Uterus (tissue), 4 donors: ENCODE results near the gene ETV1. TPM values are rescaled to one million over a fixed set of nuclear protein-coding genes. Genes with fewer than 3 reads are reported as not detected.

Experiments used
- DNase-seq, 2 donors: peaks; one replicate each; pipeline ENCODE4 v3.0.0-alpha.2; 2019 to 2020
- H3K27ac ChIP-seq, 2 donors: fragments of 200-600 bp; sonication (generic); 1 replicate in 1 of 2; 2 replicates in 1 of 2; pipeline ENCODE4 v1.5.1; 2016 to 2018
- H3K27me3 ChIP-seq, 2 donors: fragments of 200-600 bp; sonication (generic); one replicate each; pipeline ENCODE4 v1.5.1; 2018 to 2019; ENCODE audit warnings: control low read depth in 1 of 2
- H3K36me3 ChIP-seq, 2 donors: fragments of 200-600 bp; sonication (generic); one replicate each; pipeline ENCODE4 v1.5.1; 2019; ENCODE audit warnings: control low read depth in 1 of 2
- H3K4me1 ChIP-seq, 2 donors: fragments of 200-600 bp; sonication (generic); one replicate each; pipeline ENCODE4 v1.5.1; 2018 to 2019; ENCODE audit warnings: control low read depth in 1 of 2
- H3K4me3 ChIP-seq, 2 donors: fragments of 200-600 bp; sonication (generic); 1 replicate in 1 of 2; 2 replicates in 1 of 2; pipeline ENCODE4 v1.5.1; 2018 to 2019; ENCODE audit warnings: mild to moderate bottlenecking in 1 of 2
- H3K9me3 ChIP-seq, 2 donors: fragments of 200-600 bp; sonication (generic); one replicate each; pipeline ENCODE4 v1.5.1; 2019; ENCODE audit warnings: control low read depth in 1 of 2
- CTCF ChIP-seq, 4 experiments: fragments of 200-600 bp in 2 of 4; fragments of 450-650 bp in 2 of 4; sonication (generic) in 2 of 4; IDR thresholded peaks; one replicate each; pipeline ENCODE4 v1.5.1; 2016 to 2019; ENCODE audit warnings: antibody characterized with exemption in 4 of 4, mild to moderate bottlenecking in 2 of 4, moderate library complexity in 1 of 4
- POLR2A ChIP-seq, 2 donors: fragments of 450-650 bp; IDR thresholded peaks; one replicate each; pipeline ENCODE4 v1.6.1; 2016; ENCODE audit warnings: antibody characterized with exemption in 2 of 2, mild to moderate bottlenecking in 1 of 2, moderate library complexity in 1 of 2
- intact Hi-C: fragments of 100-400 bp; cut with DNase I; formaldehyde crosslinking; loops from one replicate; pipeline ENCODE4 v1.15.1; 2023; ENCODE audit warnings: low total_unique reads
- total RNA-seq, 4 donors: library from RNA; depleted of rRNA in 3 of 4; stranded (reverse); fragments of >200 nt in 3 of 4; gene quantifications; one replicate each; pipeline versions ENCODE4 v1.1.0 to v1.2.4, GENCODE V29; 2014 to 2023
- donor health status: DM: yes; HTN: yes; CAD: no.

Gene ETV1
- total RNA-seq, 4 donors from 2014 or later = 1.5 to 35.3 (median 5.2) TPM

- intact Hi-C loops = no loop called here
- no peak for TF ChIP-seq POLR2A (IDR thresholded peaks at IDR 0.05)
- no peak for TF ChIP-seq CTCF (IDR thresholded peaks at IDR 0.05)
Measured at GRCh38 chr7:13949939-13950338, 39.5 kb downstream of the ETV1 start.

GRCh38 chr7:13949445-13949844 lies 40.0 kb downstream of the ETV1 start:
- intact Hi-C loops = no loop called here
- TF ChIP-seq CTCF (IDR thresholded peaks at IDR 0.05) = no peak
- no peak for TF ChIP-seq POLR2A (IDR thresholded peaks at IDR 0.05)
- Histone ChIP-seq H3K27me3 (no peaks in the 10 kb centered on the region), H3K36me3 (no peaks in the 10 kb centered on the region), H3K4me1 (no peaks in the 10 kb centered on the region), H3K27ac (no peak overlapping the region), H3K4me3 (no peak overlapping the region), H3K9me3 (no peaks in the 10 kb centered on the region)
- DNase-seq = no peak

More at GRCh38 chr7:13949939-13950338, 39.5 kb downstream of the ETV1 start:
- H3K27ac ChIP-seq = no peak overlapping the region
- DNase-seq = no peak
- no peaks in the 10 kb centered on the region for H3K27me3 ChIP-seq
- H3K4me1 ChIP-seq = no peaks in the 10 kb centered on the region
- H3K36me3 ChIP-seq = no peaks in the 10 kb centered on the region
- H3K4me3 ChIP-seq = no peak overlapping the region
- no peaks in the 10 kb centered on the region for H3K9me3 ChIP-seq

GRCh38 chr7:13948019-13948801 lies 41.3 kb downstream of the ETV1 start:
- H3K4me3 ChIP-seq = no peak overlapping the region
- H3K36me3 ChIP-seq = no peaks in the 10 kb centered on the region
- H3K4me1 ChIP-seq = no peaks in the 10 kb centered on the region
- no peak overlapping the region for H3K27ac ChIP-seq
- no peaks in the 10 kb centered on the region for H3K27me3 ChIP-seq
- intact Hi-C loops = no loop called here
- TF ChIP-seq CTCF (IDR thresholded peaks at IDR 0.05) = no peak
- TF ChIP-seq POLR2A (IDR thresholded peaks at IDR 0.05) = no peak
- DNase-seq = no peak
- no peaks in the 10 kb centered on the region for H3K9me3 ChIP-seq

GRCh38 chr7:13947535-13947934 lies 41.9 kb downstream of the ETV1 start:
- intact Hi-C loops = no loop called here
- H3K9me3 ChIP-seq = no peaks in the 10 kb centered on the region
- H3K27me3 ChIP-seq = no peaks in the 10 kb centered on the region
- TF ChIP-seq CTCF (IDR thresholded peaks at IDR 0.05) (no peak), POLR2A (IDR thresholded peaks at IDR 0.05) (no peak)
- no peak for DNase-seq
- no peaks in the 10 kb centered on the region for H3K36me3 ChIP-seq
- no peak overlapping the region for H3K4me3 ChIP-seq
- no peak overlapping the region for H3K27ac ChIP-seq
- no peaks in the 10 kb centered on the region for H3K4me1 ChIP-seq

- Histone ChIP-seq H3K4me1 (no peaks in the 10 kb centered on the region), H3K36me3 (no peaks in the 10 kb centered on the region), H3K9me3 (no peaks in the 10 kb centered on the region), H3K4me3 (peak overlapping the region in 1 of 2 donors; percentile 12), H3K27ac (peak overlapping the region in 1 of 2 donors; percentile 26), H3K27me3 (no peaks in the 10 kb centered on the region)
- intact Hi-C loops = no loop called here
- DNase-seq = no peak
- TF ChIP-seq CTCF (IDR thresholded peaks at IDR 0.05) (no peak), POLR2A (IDR thresholded peaks at IDR 0.05) (no peak)
Measured at GRCh38 chr7:13946181-13946580, 43.3 kb downstream of the ETV1 start.
